ENCODE measurements around the gene PDZD4.

- TF ChIP-seq CTCF (conservative IDR thresholded peaks at IDR 0.05) = no peak
- TF ChIP-seq ZFX (IDR thresholded peaks at IDR 0.05) = no peak
These were observed 26.2 kb downstream of the PDZD4 start for GRCh38 chrX:153804100-153804595.
